SH-SY5Y (cell line): Measurements from ENCODE around the gene EIF4G2.

ENCODE experiments used
- GATA2 ChIP-seq: IDR thresholded peaks from 2 replicates; pipeline ENCODE4 v1.6.1; 2011; ENCODE audit warnings: mild to moderate bottlenecking, low read depth, low read length
- GATA3 ChIP-seq: IDR thresholded peaks from 2 replicates; pipeline ENCODE4 v1.6.1; 2011; ENCODE audit warnings: low read depth, mild to moderate bottlenecking, low read length, moderate library complexity

GRCh38 chr11:10762185-10762584 lies 46.5 kb downstream of the EIF4G2 start:
- no peak for TF ChIP-seq GATA2
- TF ChIP-seq GATA3: no peak
